Germinal center (tissue), 1 donor: ENCODE data around the gene PTPRR.
"Not testable (repeated sequence)": the region's sequence is repeated elsewhere in the genome, so short reads cannot be mapped to it uniquely, and the experiment has no call there.

ENCODE experiments used
- DNase-seq: peaks from one replicate; pipeline ENCODE4 v3.0.0; 2012; ENCODE audit warnings: mixed read lengths, low spot score

Gene PTPRR

GRCh38 chr12:70747445-70748260 lies 172.9 kb downstream of the PTPRR start:
- no peak for DNase-seq

- DNase-seq: no peak
Observed at GRCh38 chr12:70745048-70745447, 175.5 kb downstream of the PTPRR start.

GRCh38 chr12:70744178-70744577 lies 176.4 kb downstream of the PTPRR start:
- no peak for DNase-seq

GRCh38 chr12:70741256-70741655 lies 179.3 kb downstream of the PTPRR start:
- DNase-seq: no peak

- no peak for DNase-seq
Observed at GRCh38 chr12:70739756-70740155, 180.8 kb downstream of the PTPRR start.

- DNase-seq: no peak
Observed at GRCh38 chr12:70736351-70737133, 184.0 kb downstream of the PTPRR start.

GRCh38 chr12:70735197-70735596 lies 185.3 kb downstream of the PTPRR start:
- not testable (repeated sequence) for DNase-seq

GRCh38 chr12:70733385-70733784 lies 187.2 kb downstream of the PTPRR start:
- peak; percentile 60 for DNase-seq

- DNase-seq: no peak
Observed at GRCh38 chr12:70732287-70732686, 188.3 kb downstream of the PTPRR start.

GRCh38 chr12:70730675-70731180 lies 189.8 kb downstream of the PTPRR start:
- DNase-seq: no peak

GRCh38 chr12:70724444-70724843 lies 196.1 kb downstream of the PTPRR start:
- no peak for DNase-seq

- DNase-seq: no peak
Observed at GRCh38 chr12:70722584-70723343, 197.8 kb downstream of the PTPRR start.

GRCh38 chr12:70721656-70722357 lies 198.7 kb downstream of the PTPRR start:
- no peak for DNase-seq

- no peak for DNase-seq
Observed at GRCh38 chr12:70721216-70721615, 199.3 kb downstream of the PTPRR start.

- peak; percentile 22 for DNase-seq
Observed at GRCh38 chr12:70719672-70720420, 200.7 kb downstream of the PTPRR start.

GRCh38 chr12:70719071-70719470 lies 201.5 kb downstream of the PTPRR start:
- DNase-seq: no peak

GRCh38 chr12:70711831-70712230 lies 208.7 kb downstream of the PTPRR start:
- no peak for DNase-seq

GRCh38 chr12:70709022-70709421 lies 211.5 kb downstream of the PTPRR start:
- DNase-seq: no peak

- DNase-seq: no peak
Observed at GRCh38 chr12:70706611-70707010, 213.9 kb downstream of the PTPRR start.

- DNase-seq: no peak
Observed at GRCh38 chr12:70698345-70698744, 222.2 kb downstream of the PTPRR start.
